ENCODE data around the gene HRH1.
"Not testable (repeated sequence)": the region's sequence is repeated elsewhere in the genome, so short reads cannot be mapped to it uniquely, and the experiment has no call there.

Gene HRH1

GRCh38 chr3:11154036-11154952 is at the start of gene HRH1:
Gene HRH1, plus strand, starts transcription at chr3:11154493. Its CDS starts 104,545 bp downstream, at chr3:11259038.
- no peak for DNase-seq (ENCODE audit: low read depth)

GRCh38 chr3:11113316-11113715 is 41.0 kb upstream of the HRH1 start:
- DNase-seq (ENCODE audit: low read depth) = not testable (repeated sequence)

- DNase-seq (ENCODE audit: low read depth) = no peak
Measured at GRCh38 chr3:11115548-11115947, 38.7 kb upstream of the HRH1 start.

- peak; percentile 22 for DNase-seq (ENCODE audit: low read depth)
Measured at GRCh38 chr3:11116336-11117059, 37.8 kb upstream of the HRH1 start.

- no peak for DNase-seq (ENCODE audit: low read depth)
Measured at GRCh38 chr3:11117591-11117990, 36.7 kb upstream of the HRH1 start.

GRCh38 chr3:11118181-11118682 is 36.1 kb upstream of the HRH1 start:
- no peak for DNase-seq (ENCODE audit: low read depth)

GRCh38 chr3:11120091-11120805 is 34.0 kb upstream of the HRH1 start:
- DNase-seq (ENCODE audit: low read depth) = no peak

- no peak for DNase-seq (ENCODE audit: low read depth)
Measured at GRCh38 chr3:11126653-11127052, 27.6 kb upstream of the HRH1 start.

GRCh38 chr3:11128682-11129632 is 25.3 kb upstream of the HRH1 start:
- DNase-seq (ENCODE audit: low read depth) = no peak

GRCh38 chr3:11130385-11130784 is 23.9 kb upstream of the HRH1 start:
- DNase-seq (ENCODE audit: low read depth) = no peak

- no peak for DNase-seq (ENCODE audit: low read depth)
Measured at GRCh38 chr3:11131371-11131770, 22.9 kb upstream of the HRH1 start.

GRCh38 chr3:11131886-11132285 is 22.4 kb upstream of the HRH1 start:
- not testable (repeated sequence) for DNase-seq (ENCODE audit: low read depth)

- DNase-seq (ENCODE audit: low read depth) = no peak
Measured at GRCh38 chr3:11132861-11133260, 21.4 kb upstream of the HRH1 start.

- no peak for DNase-seq (ENCODE audit: low read depth)
Measured at GRCh38 chr3:11134794-11135193, 19.5 kb upstream of the HRH1 start.

- DNase-seq (ENCODE audit: low read depth) = no peak
Measured at GRCh38 chr3:11136116-11136515, 18.2 kb upstream of the HRH1 start.

- DNase-seq (ENCODE audit: low read depth) = peak; percentile 99
Measured at GRCh38 chr3:11136830-11137626, 17.3 kb upstream of the HRH1 start.

GRCh38 chr3:11137627-11137959 is 16.7 kb upstream of the HRH1 start:
- DNase-seq (ENCODE audit: low read depth) = no peak

GRCh38 chr3:11138371-11138770 is 15.9 kb upstream of the HRH1 start:
- DNase-seq (ENCODE audit: low read depth) = no peak

- DNase-seq (ENCODE audit: low read depth) = no peak
Measured at GRCh38 chr3:11140030-11140712, 14.1 kb upstream of the HRH1 start.

GRCh38 chr3:11140713-11141104 is 13.6 kb upstream of the HRH1 start:
- DNase-seq (ENCODE audit: low read depth) = no peak
